HEK293T (cell line): ENCODE measurements around the gene APOA5.

Experiments
- ELF4 ChIP-seq: fragments of 450-650 bp; IDR thresholded peaks from 2 replicates; pipeline ENCODE4 v1.6.1; 2017; ENCODE audit warnings: antibody characterized with exemption
- FOXM1 ChIP-seq: fragments of 450-650 bp; IDR thresholded peaks from 2 replicates; pipeline ENCODE4 v1.6.1; 2017; ENCODE audit warnings: mild to moderate bottlenecking, borderline replicate concordance
- L3MBTL2 ChIP-seq: fragments of 450-650 bp; conservative IDR thresholded peaks from 2 replicates; pipeline ENCODE4 v1.6.1; 2016; ENCODE audit warnings: mild to moderate bottlenecking
- SP1 ChIP-seq: fragments of 450-650 bp; IDR thresholded peaks from 2 replicates; pipeline ENCODE4 v1.6.1; 2017

DNA sequence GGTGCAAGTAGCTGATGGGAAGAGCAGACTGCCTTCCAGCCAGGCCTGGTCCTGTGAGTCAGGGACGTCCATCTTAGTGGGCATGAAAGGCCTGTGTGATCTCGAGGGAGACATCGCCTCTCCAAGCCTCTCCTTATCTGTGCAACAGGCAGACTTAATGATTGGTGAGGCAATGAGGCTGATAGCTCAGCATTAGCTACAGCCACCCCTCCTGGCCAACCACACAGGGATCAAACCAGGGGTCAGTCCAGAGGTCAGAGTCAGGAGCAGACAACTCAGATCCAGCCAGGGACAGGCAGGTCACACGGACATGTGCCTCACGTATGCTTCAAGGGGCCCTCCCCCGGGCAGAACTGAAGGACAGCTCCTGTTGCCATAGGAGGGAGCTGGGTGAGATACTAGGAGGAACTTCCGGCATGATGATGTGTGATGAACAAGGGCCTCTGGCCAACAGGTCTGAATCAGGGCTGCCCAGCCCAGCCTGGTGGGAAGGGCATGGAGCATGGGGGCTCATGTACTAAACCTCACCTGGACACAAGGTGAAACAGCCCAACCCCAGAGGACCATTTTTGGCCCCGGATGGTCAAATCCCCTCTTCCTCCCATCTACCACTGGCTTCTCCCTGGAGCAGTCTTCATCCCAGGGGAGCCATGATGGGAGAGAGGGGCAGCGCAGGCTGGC lies 35.2 kb upstream of the APOA5 start:
- TF ChIP-seq FOXM1 (no peak), L3MBTL2 (no peak), ELF4 (no peak), SP1 (no peak)
